Gastrocnemius medialis (tissue), 4 donors: Measurements from ENCODE around the gene RRP1. TPM values are rescaled to one million over a fixed set of nuclear protein-coding genes. Genes with fewer than 3 reads are reported as not detected.

ENCODE experiments used
- ATAC-seq, 2 donors: fragments of 150-250 bp; one replicate each; pipeline ENCODE4 v1.9.1; 2016
- DNase-seq, 2 donors: peaks; one replicate each; pipeline ENCODE4 v3.0.0-alpha.2; 2019
- H3K27ac ChIP-seq, 4 donors: fragments of 200-600 bp; sonication (generic); 1 replicate in 1 of 4; 2 replicates in 3 of 4; pipeline ENCODE4 v1.5.1; 2016 to 2018; ENCODE audit warnings: mild to moderate bottlenecking in 2 of 4, moderate library complexity in 1 of 4
- H3K27me3 ChIP-seq, 3 donors: fragments of 200-600 bp; sonication (generic) in 2 of 3; 1 replicate in 1 of 3; 2 replicates in 2 of 3; pipeline versions ENCODE4 v1.5.1 to v1.6.0; 2016 to 2019; ENCODE audit warnings: mild to moderate bottlenecking in 1 of 3, moderate library complexity in 1 of 3
- H3K36me3 ChIP-seq, 2 donors: fragments of 200-600 bp; sonication (generic) in 1 of 2; one replicate each; pipeline ENCODE4 v1.5.1; 2017 to 2018
- H3K4me1 ChIP-seq, 2 donors: fragments of 200-600 bp; sonication (generic) in 1 of 2; one replicate each; pipeline ENCODE4 v1.5.1; 2016 to 2017; ENCODE audit warnings: mild to moderate bottlenecking in 2 of 2
- H3K4me3 ChIP-seq, 4 donors: fragments of 200-600 bp; sonication (generic) in 3 of 4; 1 replicate in 1 of 4; 2 replicates in 3 of 4; pipeline ENCODE4 v1.5.1; 2016 to 2019; ENCODE audit warnings: mild to moderate bottlenecking in 2 of 4
- H3K9me3 ChIP-seq, 3 donors: fragments of 200-600 bp; sonication (generic) in 2 of 3; 1 replicate in 1 of 3; 2 replicates in 2 of 3; pipeline ENCODE4 v1.5.1; 2016 to 2019
- POLR2A ChIP-seq, 2 donors: fragments of 450-650 bp; IDR thresholded peaks; one replicate each; pipeline ENCODE4 v1.6.1; 2017; ENCODE audit warnings: antibody characterized with exemption in 2 of 2, mild to moderate bottlenecking in 2 of 2, moderate library complexity in 2 of 2
- in situ Hi-C, 4 donors: fragments of 200-750 bp; cut with MboI; loops; one replicate each; pipeline versions ENCODE4 v1.15.0 to v1.8.0; 2017; ENCODE audit warnings: low sequenced_read_pairs in 4 of 4
- intact Hi-C: fragments of 100-400 bp; cut with DNase I; formaldehyde crosslinking; loops from one replicate; pipeline ENCODE4 v1.15.1; 2023; ENCODE audit warnings: low total_unique reads
- total RNA-seq, 4 donors: library from RNA; depleted of rRNA; stranded (reverse); fragments of >200 nt; gene quantifications; one replicate each; pipeline versions ENCODE4 v1.1.0 to v1.2.3, GENCODE V29; 2016
- TF ChIP-seq, protein P1 (sequence below), 5 experiments: fragments of 450-650 bp in 3 of 5; fragments of 200-600 bp in 2 of 5; sonication (generic) in 2 of 5; IDR thresholded peaks in 4 of 5; conservative IDR thresholded peaks in 1 of 5; 1 replicate in 4 of 5; 2 replicates in 1 of 5; pipeline ENCODE4 v1.5.1; 2016 to 2019; ENCODE audit warnings: antibody characterized with exemption in 5 of 5, mild to moderate bottlenecking in 3 of 5, moderate library complexity in 3 of 5

RRP1 gene
- total RNA-seq, 4 donors from 2014 or later: 17.5 to 32.0 (median 25.1) TPM

DNA sequence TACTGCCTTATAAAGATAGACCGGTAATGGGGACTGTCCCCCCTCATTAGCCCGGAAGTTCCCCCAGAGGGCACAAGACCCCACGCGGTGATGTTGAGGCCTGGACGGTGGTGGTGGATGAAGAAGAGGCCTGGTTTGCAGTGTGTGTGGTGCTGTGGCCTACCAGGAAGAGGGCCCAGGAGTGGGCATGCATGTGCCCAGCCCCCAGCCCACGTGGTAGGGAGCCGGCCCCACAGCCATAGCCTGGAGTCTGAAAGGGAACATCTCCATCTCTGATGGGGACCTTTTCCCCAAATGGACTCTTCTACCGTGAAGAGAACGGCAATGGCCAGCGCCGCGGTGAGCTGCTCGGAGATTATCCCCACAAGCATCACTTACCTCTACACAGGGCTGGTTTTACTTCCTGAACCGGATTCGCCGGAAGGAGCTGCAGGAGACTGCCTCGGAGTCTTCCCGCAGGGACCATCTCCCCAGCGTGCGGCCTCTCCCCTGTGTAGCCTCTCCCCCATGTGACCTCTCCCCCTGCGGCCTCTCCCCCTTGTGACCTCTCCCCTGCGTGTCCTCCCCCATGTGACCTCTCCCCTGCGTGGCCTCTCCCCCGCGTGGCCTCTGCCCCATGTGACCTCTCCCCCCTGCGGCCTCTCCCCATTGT, 20.6 kb downstream of the RRP1 start:
- ATAC-seq: no peak
- H3K36me3 ChIP-seq: no peaks in the 10 kb centered on the region
- TF ChIP-seq, protein P1, sequence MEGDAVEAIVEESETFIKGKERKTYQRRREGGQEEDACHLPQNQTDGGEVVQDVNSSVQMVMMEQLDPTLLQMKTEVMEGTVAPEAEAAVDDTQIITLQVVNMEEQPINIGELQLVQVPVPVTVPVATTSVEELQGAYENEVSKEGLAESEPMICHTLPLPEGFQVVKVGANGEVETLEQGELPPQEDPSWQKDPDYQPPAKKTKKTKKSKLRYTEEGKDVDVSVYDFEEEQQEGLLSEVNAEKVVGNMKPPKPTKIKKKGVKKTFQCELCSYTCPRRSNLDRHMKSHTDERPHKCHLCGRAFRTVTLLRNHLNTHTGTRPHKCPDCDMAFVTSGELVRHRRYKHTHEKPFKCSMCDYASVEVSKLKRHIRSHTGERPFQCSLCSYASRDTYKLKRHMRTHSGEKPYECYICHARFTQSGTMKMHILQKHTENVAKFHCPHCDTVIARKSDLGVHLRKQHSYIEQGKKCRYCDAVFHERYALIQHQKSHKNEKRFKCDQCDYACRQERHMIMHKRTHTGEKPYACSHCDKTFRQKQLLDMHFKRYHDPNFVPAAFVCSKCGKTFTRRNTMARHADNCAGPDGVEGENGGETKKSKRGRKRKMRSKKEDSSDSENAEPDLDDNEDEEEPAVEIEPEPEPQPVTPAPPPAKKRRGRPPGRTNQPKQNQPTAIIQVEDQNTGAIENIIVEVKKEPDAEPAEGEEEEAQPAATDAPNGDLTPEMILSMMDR (IDR thresholded peaks at IDR 0.05 in 4 of 5, conservative IDR thresholded peaks at IDR 0.05 in 1 of 5): no peak
- TF ChIP-seq POLR2A (IDR thresholded peaks at IDR 0.05): no peak
- intact Hi-C loops: loop anchor here (2.0 to 5.0 kb wide), 2 partner anchors 57 to 129 kb away; partner anchors contain the start of gene AGPAT3
- no peak overlapping the region for H3K4me3 ChIP-seq
- peaks cover 21% of the 10 kb centered on the region in 2 donors for H3K4me1 ChIP-seq
- in situ Hi-C loops: loop anchor here in 2 of 4 donors (10.0 to 25.0 kb wide), 2 partner anchors 95 to 98 kb away; partner anchors contain the start of gene PDXK (in 1 of the 2)
- no peaks in the 10 kb centered on the region for H3K27me3 ChIP-seq
- no peaks in the 10 kb centered on the region for H3K9me3 ChIP-seq
- DNase-seq: no peak
- H3K27ac ChIP-seq: no peak overlapping the region

DNA sequence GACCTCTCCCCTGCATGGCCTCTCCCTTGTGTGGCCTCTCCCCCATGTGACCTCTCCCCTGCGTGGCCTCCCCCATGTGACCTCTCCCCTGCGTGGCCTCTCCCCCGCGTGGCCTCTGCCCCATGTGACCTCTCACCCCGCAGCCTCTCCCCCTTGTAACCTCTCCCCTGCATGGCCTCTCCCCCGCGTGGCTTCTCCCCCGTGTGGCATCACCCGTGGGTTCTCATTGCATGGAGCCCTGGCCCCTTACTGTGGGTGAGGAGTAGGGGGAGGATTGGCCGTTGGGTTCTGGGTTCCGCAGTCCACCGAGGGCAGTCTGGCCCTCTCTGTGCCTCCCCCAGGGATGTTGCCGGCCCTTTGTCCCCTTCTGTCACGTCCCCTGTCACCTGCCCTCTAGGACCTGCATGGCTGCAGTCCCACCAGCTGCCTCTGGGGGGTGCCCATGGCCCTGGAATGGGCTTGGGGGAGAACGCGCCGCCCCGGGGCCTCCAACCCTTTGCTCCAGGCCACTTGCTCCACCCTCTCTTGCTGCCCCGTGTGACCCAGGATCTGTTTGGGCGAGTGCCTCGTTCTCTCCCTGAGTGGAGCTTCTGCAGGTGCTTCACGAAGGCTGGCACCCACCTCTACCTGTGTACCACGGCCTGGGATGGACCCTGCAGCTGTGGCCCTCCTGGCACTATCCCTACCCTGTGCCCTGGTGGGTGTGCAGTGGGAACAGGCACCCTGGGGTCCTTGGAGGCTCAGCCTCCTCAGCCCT, 21.3 kb downstream of the RRP1 start:
- Histone ChIP-seq H3K27ac (peak overlapping the region in 2 of 4 donors; percentile 50), H3K4me1 (peaks cover 21% of the 10 kb centered on the region in 2 donors), H3K4me3 (peak overlapping the region in 2 of 4 donors; percentile 11 to 18), H3K27me3 (no peaks in the 10 kb centered on the region), H3K9me3 (no peaks in the 10 kb centered on the region), H3K36me3 (no peaks in the 10 kb centered on the region)
- in situ Hi-C loops (loop anchor here in 1 of 4 donors (25.0 kb wide), 1 partner anchor 98 kb away; the partner anchor contains the start of gene PDXK), intact Hi-C loops (loop anchor here (2.0 to 5.0 kb wide), 2 partner anchors 57 to 128 kb away; partner anchors contain the start of gene AGPAT3)
- TF ChIP-seq, protein P1 (IDR thresholded peaks at IDR 0.05 in 4 of 5, conservative IDR thresholded peaks at IDR 0.05 in 1 of 5): peak; percentile 93 to 99 (median 97)
- no peak for TF ChIP-seq POLR2A (IDR thresholded peaks at IDR 0.05)
- peak; percentile 75 to 80 for ATAC-seq
- peak; percentile 72 to 89 for DNase-seq

DNA sequence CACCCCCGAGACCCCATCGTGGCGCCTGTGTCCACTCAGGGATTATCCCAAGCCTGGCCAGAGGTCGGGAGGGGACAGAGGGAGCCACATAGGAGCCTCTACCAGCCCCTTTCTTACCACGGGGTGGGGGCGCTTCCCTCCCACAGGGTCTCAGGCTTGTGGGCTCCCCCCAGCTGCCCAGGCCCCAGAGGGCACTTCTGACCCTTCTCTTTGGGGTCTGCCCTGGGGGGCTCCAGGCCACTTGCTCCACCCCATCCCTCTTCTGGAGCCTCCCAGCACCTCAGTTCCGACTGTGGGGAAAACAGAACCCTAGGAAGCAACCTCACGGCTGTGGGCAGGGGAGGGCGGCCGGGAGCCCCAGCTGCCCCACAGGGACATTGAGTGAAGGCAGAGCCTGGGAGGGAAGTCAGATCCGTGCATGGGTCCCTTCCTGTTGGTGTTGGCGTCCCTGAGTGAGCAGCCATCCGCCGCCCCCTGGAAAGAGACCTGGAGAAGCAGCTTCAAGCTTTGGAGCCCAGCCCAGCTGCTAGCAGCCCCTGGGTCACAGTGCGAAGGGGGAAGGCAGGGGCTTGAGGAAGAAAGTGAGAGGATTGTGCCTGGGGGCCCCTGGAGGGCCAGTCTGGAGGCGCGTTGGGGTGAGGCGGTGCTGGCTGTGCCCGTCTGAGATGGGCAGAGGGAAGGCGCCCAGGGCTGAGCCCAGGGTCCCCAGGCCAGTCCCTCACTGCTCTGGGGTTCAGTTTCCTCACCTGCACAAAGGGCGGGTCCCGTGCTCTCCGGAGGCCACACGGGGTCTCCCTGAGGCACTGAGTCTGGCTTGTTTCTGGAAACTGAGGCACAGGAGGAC, 22.1 kb downstream of the RRP1 start:
- peak overlapping the region; percentile 9 to 65 (median 50) for H3K27ac ChIP-seq
- ATAC-seq: peak; percentile 9 to 21
- intact Hi-C loops (loop anchor here (1.0 to 5.0 kb wide), 4 partner anchors 15 to 164 kb away; partner anchors contain the start of gene AGPAT3), in situ Hi-C loops (loop anchor here in 1 of 4 donors (25.0 kb wide), 1 partner anchor 99 kb away; the partner anchor contains the start of gene PDXK)
- no peak for DNase-seq
- no peaks in the 10 kb centered on the region for H3K36me3 ChIP-seq
- TF ChIP-seq, protein P1 (IDR thresholded peaks at IDR 0.05 in 4 of 5, conservative IDR thresholded peaks at IDR 0.05 in 1 of 5): no peak
- TF ChIP-seq POLR2A (IDR thresholded peaks at IDR 0.05): no peak
- no peaks in the 10 kb centered on the region for H3K9me3 ChIP-seq
- no peaks in the 10 kb centered on the region for H3K27me3 ChIP-seq
- peaks cover 21% of the 10 kb centered on the region in 2 donors for H3K4me1 ChIP-seq
- peak overlapping the region in 3 of 4 donors; percentile 11 to 25 (median 24) for H3K4me3 ChIP-seq
